Naive B cell (primary cell): ENCODE measurements around the gene DUSP2. TPM values are rescaled to one million over a fixed set of nuclear protein-coding genes. Genes with fewer than 3 reads are reported as not detected.

Experiments used
- ATAC-seq, 2 donors: fragments of 150-1000 bp; cut with Tn5 transposase; 2 replicates each; pipeline ENCODE4 v1.10.0; 2021; ENCODE audit warnings: low read depth in 2 of 2, mild to moderate bottlenecking in 2 of 2, moderate library complexity in 2 of 2
- DNase-seq: peaks from one replicate; pipeline ENCODE4 v3.0.0; 2022
- H3K27ac Mint-ChIP-seq, 6 donors: one replicate each; pipeline ENCODE4 v1.8.0; 2020 to 2022; ENCODE audit warnings: mild to moderate bottlenecking in 6 of 6, mixed read lengths in 6 of 6, moderate library complexity in 5 of 6, inconsistent platforms in 2 of 6
- H3K27me3 Mint-ChIP-seq, 3 donors: one replicate each; pipeline ENCODE4 v1.8.0; 2021 to 2022; ENCODE audit warnings: mixed read lengths in 3 of 3, mild to moderate bottlenecking in 1 of 3
- H3K36me3 Mint-ChIP-seq, 2 donors: one replicate each; pipeline ENCODE4 v1.8.0; 2020 to 2022; ENCODE audit warnings: mixed read lengths in 2 of 2, inconsistent platforms in 1 of 2, mild to moderate bottlenecking in 1 of 2
- H3K4me1 Mint-ChIP-seq, 3 donors: one replicate each; pipeline ENCODE4 v1.8.0; 2020 to 2022; ENCODE audit warnings: mixed read lengths in 3 of 3, inconsistent platforms in 1 of 3, mild to moderate bottlenecking in 1 of 3, moderate library complexity in 1 of 3
- H3K4me3 Mint-ChIP-seq, 8 donors: one replicate each; pipeline ENCODE4 v1.8.0; 2020 to 2022; ENCODE audit warnings: mild to moderate bottlenecking in 8 of 8, mixed read lengths in 8 of 8, moderate library complexity in 8 of 8, inconsistent platforms in 2 of 8
- H3K9me3 Mint-ChIP-seq, 7 donors: one replicate each; pipeline ENCODE4 v1.8.0; 2020 to 2022; ENCODE audit warnings: mixed read lengths in 7 of 7, mild to moderate bottlenecking in 5 of 7, inconsistent platforms in 2 of 7, moderate library complexity in 1 of 7
- polyA plus RNA-seq, 6 donors: library from polyadenylated mRNA; unstranded; fragments of 300-500 nt; fragmentation: Illumina TruSeq; gene quantifications; one replicate each; pipeline ENCODE4 v1.2.3, GENCODE V29; 2021; ENCODE audit warnings: low read depth in 6 of 6

DUSP2 gene
- 100 to 1,000 TPM in 2 of 6 donors, 10 to 100 TPM in 4; 56.3 to 220 (median 95.9) TPM for polyA plus RNA-seq

GRCh38 chr2:96145036-96145847 is at the start of gene DUSP2:
Gene DUSP2 (minus strand): TSS chr2:96145440. CDS start chr2:96145354, 86 bp downstream.
- Mint-ChIP-seq H3K4me1 (peaks cover 32 to 68% (median 64%) of the 10 kb centered on the region in 3 donors), H3K36me3 (no peaks in the 10 kb centered on the region)
- peak; percentile 52 to 53 for ATAC-seq

GRCh38 chr2:96191937-96192670 is 46.9 kb upstream of the DUSP2 start:
- no peak for ATAC-seq
- peaks cover 21 to 29% of the 10 kb centered on the region in 2 donors for H3K36me3 Mint-ChIP-seq
- H3K4me1 Mint-ChIP-seq = peaks cover 7 to 14% (median 13%) of the 10 kb centered on the region in 3 donors
- H3K9me3 Mint-ChIP-seq = no peaks in the 10 kb centered on the region
- DNase-seq = no peak
- peak overlapping the region in 5 of 6 donors; percentile 18 to 76 (median 41) for H3K27ac Mint-ChIP-seq
- H3K4me3 Mint-ChIP-seq = peak overlapping the region in 1 of 8 donors; percentile 10
- H3K27me3 Mint-ChIP-seq = no peaks in the 10 kb centered on the region

More at GRCh38 chr2:96145036-96145847, at the start of gene DUSP2:
- Mint-ChIP-seq H3K9me3 (no peaks in the 10 kb centered on the region), H3K27ac (peak within 1 kb of the TSS; percentile 98 to 100 (median 99)), H3K4me3 (peak within 1 kb of the TSS; percentile 76 to 95 (median 92)), H3K27me3 (no peaks in the 10 kb centered on the region)
- DNase-seq = peak; percentile 94

- H3K4me3 Mint-ChIP-seq = no peak overlapping the region
- peaks cover 0 to 4% (median 2%) of the 10 kb centered on the region in 3 donors for H3K4me1 Mint-ChIP-seq
- ATAC-seq = no peak
- DNase-seq = no peak
- H3K27me3 Mint-ChIP-seq = no peaks in the 10 kb centered on the region
- H3K36me3 Mint-ChIP-seq = peaks cover 20 to 33% of the 10 kb centered on the region in 2 donors
- H3K27ac Mint-ChIP-seq = peak overlapping the region in 3 of 6 donors; percentile 37 to 56 (median 47)
- no peaks in the 10 kb centered on the region for H3K9me3 Mint-ChIP-seq
These were observed 43.7 kb upstream of the DUSP2 start for GRCh38 chr2:96188821-96189526.

GRCh38 chr2:96186562-96186961 is 41.3 kb upstream of the DUSP2 start:
- Mint-ChIP-seq H3K27me3 (no peaks in the 10 kb centered on the region), H3K4me3 (no peak overlapping the region), H3K9me3 (peaks cover 0 to 4% (median 0%) of the 10 kb centered on the region in 7 donors), H3K27ac (no peak overlapping the region), H3K4me1 (peaks cover 0 to 6% (median 6%) of the 10 kb centered on the region in 3 donors), H3K36me3 (peaks cover 0 to 12% of the 10 kb centered on the region in 2 donors)
- ATAC-seq = no peak
- DNase-seq = no peak

GRCh38 chr2:96185516-96185915 is 40.3 kb upstream of the DUSP2 start:
- peaks cover 0 to 4% (median 0%) of the 10 kb centered on the region in 7 donors for H3K9me3 Mint-ChIP-seq
- DNase-seq (no peak), ATAC-seq (no peak)
- H3K4me3 Mint-ChIP-seq = no peak overlapping the region
- H3K4me1 Mint-ChIP-seq = peaks cover 0 to 8% (median 6%) of the 10 kb centered on the region in 3 donors
- peaks cover 0 to 12% of the 10 kb centered on the region in 2 donors for H3K36me3 Mint-ChIP-seq
- H3K27me3 Mint-ChIP-seq = no peaks in the 10 kb centered on the region
- H3K27ac Mint-ChIP-seq = peak overlapping the region in 1 of 6 donors; percentile 26

GRCh38 chr2:96184989-96185388 is 39.7 kb upstream of the DUSP2 start:
- Mint-ChIP-seq H3K9me3 (peaks cover 0 to 4% (median 0%) of the 10 kb centered on the region in 7 donors), H3K27me3 (no peaks in the 10 kb centered on the region), H3K4me3 (no peak overlapping the region), H3K4me1 (peaks cover 0 to 8% (median 6%) of the 10 kb centered on the region in 3 donors), H3K27ac (peak overlapping the region in 3 of 6 donors; percentile 21 to 67 (median 49)), H3K36me3 (peaks cover 0 to 12% of the 10 kb centered on the region in 2 donors)
- no peak for ATAC-seq
- DNase-seq = no peak

GRCh38 chr2:96184188-96184587 is 38.9 kb upstream of the DUSP2 start:
- Mint-ChIP-seq H3K27ac (peak overlapping the region in 4 of 6 donors; percentile 64 to 77 (median 71)), H3K4me1 (peaks cover 0 to 8% (median 6%) of the 10 kb centered on the region in 3 donors), H3K27me3 (no peaks in the 10 kb centered on the region), H3K36me3 (peaks cover 0 to 12% of the 10 kb centered on the region in 2 donors), H3K9me3 (peaks cover 0 to 4% (median 0%) of the 10 kb centered on the region in 7 donors), H3K4me3 (no peak overlapping the region)
- no peak for ATAC-seq
- no peak for DNase-seq

GRCh38 chr2:96181529-96181928 is 36.3 kb upstream of the DUSP2 start:
- no peaks in the 10 kb centered on the region for H3K27me3 Mint-ChIP-seq
- peaks cover 0 to 4% (median 0%) of the 10 kb centered on the region in 7 donors for H3K9me3 Mint-ChIP-seq
- peak overlapping the region in 4 of 6 donors; percentile 34 to 85 (median 70) for H3K27ac Mint-ChIP-seq
- no peak for ATAC-seq
- H3K36me3 Mint-ChIP-seq = peaks cover 0 to 12% of the 10 kb centered on the region in 2 donors
- DNase-seq = no peak
- H3K4me3 Mint-ChIP-seq = no peak overlapping the region
- peaks cover 0 to 8% (median 6%) of the 10 kb centered on the region in 3 donors for H3K4me1 Mint-ChIP-seq

GRCh38 chr2:96180521-96180920 is 35.3 kb upstream of the DUSP2 start:
- no peak for DNase-seq

GRCh38 chr2:96180002-96180401 is 34.8 kb upstream of the DUSP2 start:
- DNase-seq = no peak
- Mint-ChIP-seq H3K27ac (peak overlapping the region in 1 of 6 donors; percentile 49), H3K27me3 (no peaks in the 10 kb centered on the region), H3K4me3 (no peak overlapping the region), H3K36me3 (peaks cover 0 to 3% of the 10 kb centered on the region in 2 donors), H3K4me1 (peaks cover 0 to 8% (median 6%) of the 10 kb centered on the region in 3 donors), H3K9me3 (peaks cover 0 to 4% (median 0%) of the 10 kb centered on the region in 7 donors)
- no peak for ATAC-seq

More at GRCh38 chr2:96180521-96180920, 35.3 kb upstream of the DUSP2 start:
- ATAC-seq = no peak
- H3K9me3 Mint-ChIP-seq = peaks cover 0 to 4% (median 0%) of the 10 kb centered on the region in 7 donors
- no peaks in the 10 kb centered on the region for H3K27me3 Mint-ChIP-seq
- peaks cover 0 to 8% (median 6%) of the 10 kb centered on the region in 3 donors for H3K4me1 Mint-ChIP-seq
- H3K4me3 Mint-ChIP-seq = no peak overlapping the region
- peaks cover 0 to 8% of the 10 kb centered on the region in 2 donors for H3K36me3 Mint-ChIP-seq
- no peak overlapping the region for H3K27ac Mint-ChIP-seq

- no peak overlapping the region for H3K27ac Mint-ChIP-seq
- peaks cover 8 to 15% (median 12%) of the 10 kb centered on the region in 3 donors for H3K4me1 Mint-ChIP-seq
- DNase-seq = no peak
- ATAC-seq = no peak
- H3K27me3 Mint-ChIP-seq = no peaks in the 10 kb centered on the region
- no peaks in the 10 kb centered on the region for H3K9me3 Mint-ChIP-seq
- H3K4me3 Mint-ChIP-seq = no peak overlapping the region
- no peaks in the 10 kb centered on the region for H3K36me3 Mint-ChIP-seq
These were observed 31.4 kb upstream of the DUSP2 start for GRCh38 chr2:96176661-96177060.

- no peaks in the 10 kb centered on the region for H3K9me3 Mint-ChIP-seq
- H3K4me3 Mint-ChIP-seq = no peak overlapping the region
- no peak overlapping the region for H3K27ac Mint-ChIP-seq
- no peak for DNase-seq
- H3K27me3 Mint-ChIP-seq = no peaks in the 10 kb centered on the region
- H3K36me3 Mint-ChIP-seq = no peaks in the 10 kb centered on the region
- peaks cover 5 to 15% (median 12%) of the 10 kb centered on the region in 3 donors for H3K4me1 Mint-ChIP-seq
- no peak for ATAC-seq
These were observed 30.7 kb upstream of the DUSP2 start for GRCh38 chr2:96175951-96176350.
